Right ventricle myocardium inferior (tissue), 1 donor: ENCODE results near the gene CA12. TPM values are rescaled to one million over a fixed set of nuclear protein-coding genes. Genes with fewer than 3 reads are reported as not detected.
A peak's percentile ranks its signal among the peaks of the same experiment; 100 is the strongest.

Experiments used
- ATAC-seq: fragments of 200-7000 bp; cut with Tn5 transposase; one replicate; pipeline ENCODE4 v1.9.1; 2020; ENCODE audit warnings: mild to moderate bottlenecking, moderate library complexity
- DNase-seq: peaks from one replicate; pipeline ENCODE4 v3.0.0; 2021; ENCODE audit errors: missing footprints
- intact Hi-C: fragments of 100-400 bp; cut with DNase I; formaldehyde crosslinking; loops from one replicate; pipeline ENCODE4 v1.11.0; 2022
- total RNA-seq: library from RNA; stranded (reverse); fragmentation: NEBNext Ultra II Directional; extraction: Animal tissue kit (Norgen Biotek cat#: 25700); gene quantifications from one replicate; pipeline ENCODE4 v1.2.1, GENCODE V29; 2021
- donor health status: DM: no; HTN: yes; CAD: no; lungs with severe emphysema.

Gene CA12
- total RNA-seq, 1 donor from 2014 or later, result 0.65 TPM

- ATAC-seq (no peak), DNase-seq (no peak)
- intact Hi-C loops, result loop anchor here (1.0 kb wide), 1 partner anchor 115 kb away; no protein-coding TSS in a partner anchor
Measured at GRCh38 chr15:63403254-63403945, 21.8 kb upstream of the CA12 start.

DNA sequence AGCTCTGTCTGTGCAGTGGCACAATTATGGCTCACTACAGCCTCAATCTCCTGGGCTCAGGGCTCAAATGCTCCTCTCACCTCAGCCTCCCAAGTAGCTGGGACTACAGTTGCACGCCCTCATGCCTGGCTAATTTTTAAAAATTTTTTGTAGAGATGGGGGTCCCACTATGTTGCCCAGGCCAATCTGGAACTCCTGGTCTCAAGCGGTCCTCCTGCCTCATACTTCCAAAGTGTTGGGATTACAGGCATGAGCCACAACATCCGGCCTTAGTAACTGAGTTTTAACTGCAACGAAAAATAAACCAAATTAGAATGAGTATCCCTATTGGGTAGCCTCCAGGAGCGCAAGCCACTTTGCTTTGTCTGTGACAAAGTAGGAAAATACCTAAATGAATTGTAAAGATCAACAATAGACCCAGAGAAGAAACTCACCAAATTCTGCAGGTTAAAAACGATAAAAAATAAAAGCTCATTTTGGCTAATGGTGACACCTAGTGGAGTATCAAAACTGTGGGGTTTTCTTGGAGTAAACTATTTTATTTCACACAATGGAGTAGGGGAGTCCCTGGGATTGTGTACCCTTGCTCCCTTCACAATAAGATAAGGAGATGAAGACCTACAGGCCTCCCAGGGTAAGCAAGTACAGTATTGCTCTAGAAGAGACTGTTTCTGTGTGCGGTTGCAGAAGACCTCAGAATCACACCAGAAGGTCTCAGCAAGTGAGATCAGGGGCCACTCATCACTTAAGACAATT, 21.0 kb upstream of the CA12 start:
- intact Hi-C loops, result loop anchor here (1.0 kb wide), 1 partner anchor 114 kb away; no protein-coding TSS in a partner anchor

GRCh38 chr15:63401714-63402497, 20.3 kb upstream of the CA12 start:
- intact Hi-C loops, result no loop called here
- no peak for DNase-seq
- no peak for ATAC-seq

More for the DNA sequence above, 21.0 kb upstream of the CA12 start:
- ATAC-seq (peak; percentile 23), DNase-seq (no peak)

DNA sequence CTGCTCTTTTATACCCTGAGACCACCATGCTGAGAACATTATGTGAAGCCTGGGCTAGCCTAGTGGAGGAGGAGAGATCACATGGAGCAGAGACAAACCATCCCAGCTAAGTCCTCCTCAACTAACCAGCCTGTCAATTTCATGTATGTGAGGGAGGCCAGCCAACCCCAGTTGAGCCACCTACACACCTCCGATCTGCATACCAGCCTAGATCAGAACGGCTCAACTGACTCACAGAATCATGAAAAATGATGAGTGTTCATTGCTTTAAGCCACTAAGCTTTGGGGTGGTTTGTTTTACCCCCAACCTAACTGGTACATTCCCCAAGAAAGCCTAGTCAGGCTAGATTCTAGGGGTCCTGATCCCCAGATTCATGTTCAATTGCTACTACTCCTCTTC, 19.4 kb upstream of the CA12 start:
- ATAC-seq (no peak), DNase-seq (no peak)
- intact Hi-C loops, result no loop called here

GRCh38 chr15:63398456-63398855, 16.8 kb upstream of the CA12 start:
- ATAC-seq (no peak), DNase-seq (no peak)
- intact Hi-C loops, result loop anchor here (5.0 kb wide), 1 partner anchor 66 kb away; no protein-coding TSS in a partner anchor

GRCh38 chr15:63396152-63396928, 14.7 kb upstream of the CA12 start:
- no peak for DNase-seq
- intact Hi-C loops, result loop anchor here (5.0 kb wide), 1 partner anchor 64 kb away; no protein-coding TSS in a partner anchor
- no peak for ATAC-seq

DNA sequence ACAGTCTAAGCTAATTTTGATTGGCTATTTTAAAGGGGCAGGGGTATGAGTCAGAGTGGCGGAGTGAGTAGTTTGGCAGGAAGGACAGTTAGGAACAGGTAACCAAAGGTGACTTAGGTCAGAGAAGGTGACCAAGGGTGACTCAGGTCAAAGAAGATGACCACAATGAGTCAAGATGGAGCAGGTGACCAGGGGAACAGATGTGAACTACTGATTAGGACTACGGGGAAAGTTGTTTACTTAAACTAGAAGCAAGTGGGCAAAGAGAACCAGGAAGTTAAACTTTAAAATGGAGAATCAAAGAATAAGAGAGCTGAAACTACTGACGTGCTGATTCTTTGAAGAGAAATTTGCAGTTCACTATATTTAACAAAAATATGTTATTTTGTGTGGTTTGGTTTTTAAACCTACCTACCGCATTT, 14.1 kb upstream of the CA12 start:
- DNase-seq, result no peak
- no peak for ATAC-seq
- intact Hi-C loops, result loop anchor here (5.0 kb wide), 1 partner anchor 63 kb away; no protein-coding TSS in a partner anchor

GRCh38 chr15:63392361-63393009, 10.8 kb upstream of the CA12 start:
- intact Hi-C loops, result no loop called here
- no peak for ATAC-seq
- no peak for DNase-seq

GRCh38 chr15:63391669-63392360, 10.2 kb upstream of the CA12 start:
- DNase-seq, result no peak
- intact Hi-C loops, result no loop called here
- ATAC-seq, result no peak

GRCh38 chr15:63390689-63391088, 9.0 kb upstream of the CA12 start:
- no peak for ATAC-seq
- DNase-seq, result no peak
- intact Hi-C loops, result no loop called here

DNA sequence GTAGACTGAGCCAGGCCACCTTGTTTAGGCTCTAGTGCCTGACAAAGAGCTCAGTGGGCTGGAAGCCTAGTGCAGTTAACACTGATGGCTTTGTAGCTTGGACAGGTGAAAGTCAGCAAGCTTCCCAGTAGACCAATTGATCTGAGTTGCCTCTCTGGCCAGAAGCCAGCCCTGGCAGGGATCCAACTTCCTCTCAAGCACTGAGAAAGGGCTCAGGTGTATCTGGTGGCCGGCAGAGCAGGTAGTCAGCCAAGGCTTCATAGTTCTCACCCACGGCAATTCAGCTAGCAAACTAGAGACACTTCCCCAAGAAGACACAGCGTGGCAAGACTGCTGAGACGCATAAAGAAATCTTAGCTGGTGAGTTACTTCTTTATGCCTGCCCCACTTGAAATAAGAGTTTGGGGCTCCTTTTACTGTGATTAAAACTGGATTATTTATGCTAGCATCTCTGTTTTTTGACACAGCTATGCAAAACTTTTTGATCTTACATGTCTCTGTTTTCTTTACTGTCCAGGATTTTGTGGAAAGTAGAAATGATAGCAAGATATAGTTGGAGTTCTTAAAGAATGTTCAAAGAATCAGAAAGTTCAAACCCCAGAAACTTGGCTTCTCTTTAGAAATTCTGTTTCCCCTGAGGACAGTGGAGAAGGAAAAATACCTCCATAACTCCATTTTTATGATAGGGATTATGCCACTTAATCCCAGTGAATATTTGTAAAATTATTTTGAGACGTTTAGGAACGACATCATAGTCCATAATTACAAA, 8.4 kb upstream of the CA12 start:
- ATAC-seq, result no peak
- DNase-seq, result no peak
- intact Hi-C loops, result no loop called here

DNA sequence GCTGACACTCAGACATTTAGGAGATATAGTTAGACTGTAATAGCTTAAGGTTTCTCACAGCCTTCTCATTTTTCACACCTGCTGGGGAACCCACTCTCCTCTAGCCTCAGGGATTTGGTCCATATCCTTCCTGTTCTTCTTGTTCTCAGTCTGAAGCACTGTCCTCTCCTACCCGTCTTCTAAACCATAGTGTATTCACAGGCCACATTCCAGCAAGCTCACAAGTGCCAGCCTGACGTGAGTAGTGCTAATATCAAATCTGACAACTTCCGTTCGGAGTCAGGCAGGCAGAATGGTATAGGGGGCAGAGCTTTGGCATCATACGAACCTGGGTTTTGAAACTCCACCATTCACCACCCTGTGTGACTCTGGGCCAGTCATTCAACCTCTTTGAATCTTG, 6.9 kb upstream of the CA12 start:
- no peak for ATAC-seq
- intact Hi-C loops, result no loop called here
- no peak for DNase-seq

DNA sequence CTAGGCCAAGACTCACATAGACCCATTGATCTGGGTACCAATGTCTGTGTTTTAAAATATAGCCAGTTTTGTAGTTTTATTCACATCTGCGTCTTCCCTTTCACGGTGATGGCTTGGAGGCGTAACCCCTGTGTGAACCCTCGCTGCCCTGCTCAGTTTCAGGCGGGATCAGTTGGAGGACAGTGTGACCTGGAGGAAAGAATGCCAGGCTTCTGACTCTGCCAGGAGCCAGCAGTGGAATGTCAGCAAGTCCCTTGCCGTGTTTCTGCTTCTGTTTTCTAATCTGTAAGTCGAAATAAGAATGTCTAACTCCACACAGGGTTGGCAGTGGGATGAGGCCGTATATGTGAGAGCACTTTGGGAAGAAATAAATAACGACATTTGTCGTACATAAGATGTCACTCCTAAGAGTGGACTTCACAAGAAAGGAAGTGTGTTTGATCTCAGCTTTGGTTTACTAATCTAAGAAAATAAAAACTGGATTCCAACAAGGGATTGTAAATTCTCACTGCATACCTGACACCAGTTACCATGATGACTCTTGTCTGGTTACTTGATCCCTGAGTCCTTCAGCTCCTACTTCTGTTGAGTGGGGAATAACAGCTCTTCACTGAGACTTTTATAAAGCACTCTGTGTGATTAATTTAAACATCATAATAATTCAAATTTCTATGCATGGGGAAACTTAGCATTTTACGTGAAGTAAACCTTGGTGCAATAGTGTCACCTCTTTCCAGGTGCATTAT, 6.3 kb upstream of the CA12 start:
- ATAC-seq, result peak; percentile 79
- intact Hi-C loops, result no loop called here
- no peak for DNase-seq

DNA sequence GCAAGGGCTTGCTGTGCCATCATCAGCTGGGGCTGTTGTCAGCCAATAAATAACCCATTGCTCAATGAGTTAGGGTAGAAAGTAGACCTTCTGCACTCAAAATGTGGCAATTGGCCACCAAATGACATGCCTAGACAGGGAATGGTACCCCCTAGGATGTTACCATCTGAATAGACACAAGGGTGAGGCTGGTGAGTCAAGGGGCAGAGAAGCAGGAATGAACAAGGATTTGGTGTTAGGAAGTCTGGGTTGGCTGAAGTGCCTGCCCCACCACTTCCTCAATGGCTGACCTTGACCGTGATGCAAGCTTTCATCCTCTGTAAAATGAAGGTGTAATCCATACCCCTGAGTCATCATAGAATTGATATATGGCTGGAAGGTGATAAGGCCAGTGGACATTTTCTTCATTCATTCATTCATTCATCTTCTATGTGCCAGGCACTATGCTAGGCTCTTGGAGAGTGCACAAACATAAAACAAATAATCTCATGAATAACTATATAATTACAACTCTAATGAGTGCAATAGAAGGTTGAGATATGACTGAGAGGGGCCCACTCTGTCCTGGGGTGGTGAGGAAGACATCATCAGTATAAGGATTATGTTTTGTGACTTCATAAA, 4.4 kb upstream of the CA12 start:
- intact Hi-C loops, result no loop called here
- DNase-seq, result no peak

GRCh38 chr15:63384906-63385305, 3.3 kb upstream of the CA12 start:
- intact Hi-C loops, result no loop called here
- ATAC-seq (no peak), DNase-seq (no peak)

More for the DNA sequence above, 4.4 kb upstream of the CA12 start:
- ATAC-seq, result no peak
